Stimulated activated CD4-positive, alpha-beta T cell treated with anti-CD3 and anti-CD28 coated beads, TNF-alpha, amount 100 ng/mL, for 1 hour (primary cell): ENCODE measurements around the gene FGF3.

ENCODE experiments used
- DNase-seq, 3 donors: peaks; one replicate each; pipeline ENCODE4 v3.0.0-alpha.2; 2020; ENCODE audit warnings: low read depth in 3 of 3, low spot score in 1 of 3

The FGF3 gene

DNA sequence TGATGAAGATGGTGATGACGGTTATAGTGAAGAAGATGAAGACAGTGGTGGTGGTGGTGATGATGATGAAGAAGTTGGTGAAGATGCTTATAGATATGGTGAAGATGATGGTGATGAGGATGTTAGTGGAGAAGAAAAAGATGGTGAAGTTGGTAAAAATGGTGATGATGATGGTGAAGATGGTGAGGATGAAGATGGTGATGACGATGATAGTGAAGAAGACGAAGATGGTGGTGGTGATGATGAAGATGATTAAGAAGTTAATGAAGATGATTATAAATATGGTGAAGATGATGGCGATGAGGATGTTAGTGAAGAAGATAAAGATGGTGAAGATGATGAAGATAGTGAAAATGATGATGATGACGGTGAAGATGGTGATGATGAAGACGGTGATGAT is 25.2 kb upstream of the FGF3 start:
- DNase-seq, result no peak

DNA sequence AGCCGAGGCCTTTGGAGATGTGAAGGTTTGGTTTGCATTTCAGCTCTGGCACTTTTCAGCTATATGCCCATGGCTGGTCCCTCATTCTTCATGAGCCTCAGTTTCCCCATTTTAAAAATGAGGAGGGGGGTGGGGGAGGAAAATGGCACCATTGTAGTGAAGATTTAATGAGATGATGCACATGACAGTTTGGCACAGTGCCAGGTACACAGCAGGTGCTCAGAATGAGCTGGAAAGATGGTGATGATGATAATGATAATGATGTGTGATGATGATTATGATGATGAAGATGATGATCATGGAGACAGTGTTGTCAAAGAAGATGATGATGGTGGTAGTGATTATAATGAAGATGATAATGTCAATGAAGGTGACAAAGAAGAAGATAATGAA is 24.3 kb upstream of the FGF3 start:
- DNase-seq, result no peak

DNA sequence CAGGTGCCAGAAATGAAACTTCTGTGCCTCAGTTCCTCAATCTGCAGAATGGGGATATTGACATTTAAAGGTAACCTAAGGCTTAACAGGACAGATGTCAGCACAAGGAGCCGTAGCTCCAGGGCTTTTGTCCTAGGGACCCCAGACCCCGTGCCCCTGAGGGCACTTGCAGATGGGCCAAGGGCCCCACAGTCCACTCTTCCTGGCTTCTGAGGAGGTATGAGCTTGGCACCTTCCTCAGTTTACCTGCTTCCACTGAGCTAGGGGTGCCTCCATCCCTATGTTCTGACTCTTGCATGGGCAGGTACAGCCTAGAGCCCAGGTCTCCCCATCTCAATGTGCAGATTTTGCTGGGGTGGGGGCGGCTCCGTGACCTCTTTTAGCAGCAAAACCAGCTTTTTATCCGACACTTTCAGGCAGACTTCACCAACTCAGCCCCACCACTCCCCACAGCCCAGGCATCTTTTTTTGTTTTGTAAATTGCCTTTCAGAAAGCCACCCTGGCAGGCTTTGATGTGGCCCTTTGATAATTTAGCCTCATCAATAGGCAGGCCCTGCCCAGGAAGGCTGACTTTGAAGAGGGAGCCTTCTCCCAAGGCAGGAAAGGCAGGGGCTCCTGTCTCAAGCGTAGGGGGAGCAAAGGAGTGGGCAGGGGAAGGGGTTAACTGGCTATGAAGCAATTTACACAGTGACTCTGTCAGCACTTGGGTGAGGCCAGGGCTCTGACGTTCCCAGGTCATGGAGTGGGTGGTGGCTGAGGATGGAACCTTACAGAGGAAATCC is 23.7 kb upstream of the FGF3 start:
- no peak for DNase-seq

DNA sequence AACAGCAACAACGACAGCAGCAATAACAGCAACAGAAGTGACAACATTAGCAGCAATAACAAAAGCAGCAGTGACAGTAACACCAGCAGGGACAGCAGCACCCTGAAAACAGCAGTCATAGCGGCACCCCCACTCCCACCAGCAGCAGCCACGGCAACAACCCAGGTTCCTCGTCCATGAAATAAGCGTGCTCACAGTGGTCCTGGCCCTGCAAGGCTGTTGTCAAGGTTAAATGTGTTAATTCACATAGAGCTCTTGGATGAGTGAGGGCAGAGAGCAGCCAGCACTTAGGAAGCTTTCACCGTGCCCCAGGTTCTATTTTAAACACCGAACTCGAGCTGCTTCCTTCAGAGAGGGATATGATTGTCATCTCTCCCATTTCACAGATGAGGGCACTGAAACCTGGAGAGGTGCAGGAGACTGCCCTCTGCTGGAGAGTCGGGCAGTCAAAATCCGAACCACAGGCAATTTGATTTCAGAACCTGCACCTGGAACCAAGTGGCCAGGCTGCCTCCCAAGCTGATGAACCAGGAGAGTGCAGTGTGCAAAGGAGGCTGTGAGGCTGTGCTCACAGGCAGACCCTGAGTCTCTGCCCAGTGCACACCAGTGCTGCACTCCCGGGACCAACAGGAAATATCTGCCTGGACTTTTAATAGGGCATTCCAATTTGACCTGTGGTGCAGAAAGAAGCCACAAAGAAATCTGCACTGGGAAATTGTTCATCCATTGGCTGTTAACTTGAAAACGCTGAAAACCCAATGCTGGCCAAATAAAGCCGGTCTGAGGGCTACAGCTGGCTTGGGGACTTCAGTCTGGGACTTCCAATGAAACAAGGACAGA is 22.9 kb upstream of the FGF3 start:
- DNase-seq, result no peak

DNA sequence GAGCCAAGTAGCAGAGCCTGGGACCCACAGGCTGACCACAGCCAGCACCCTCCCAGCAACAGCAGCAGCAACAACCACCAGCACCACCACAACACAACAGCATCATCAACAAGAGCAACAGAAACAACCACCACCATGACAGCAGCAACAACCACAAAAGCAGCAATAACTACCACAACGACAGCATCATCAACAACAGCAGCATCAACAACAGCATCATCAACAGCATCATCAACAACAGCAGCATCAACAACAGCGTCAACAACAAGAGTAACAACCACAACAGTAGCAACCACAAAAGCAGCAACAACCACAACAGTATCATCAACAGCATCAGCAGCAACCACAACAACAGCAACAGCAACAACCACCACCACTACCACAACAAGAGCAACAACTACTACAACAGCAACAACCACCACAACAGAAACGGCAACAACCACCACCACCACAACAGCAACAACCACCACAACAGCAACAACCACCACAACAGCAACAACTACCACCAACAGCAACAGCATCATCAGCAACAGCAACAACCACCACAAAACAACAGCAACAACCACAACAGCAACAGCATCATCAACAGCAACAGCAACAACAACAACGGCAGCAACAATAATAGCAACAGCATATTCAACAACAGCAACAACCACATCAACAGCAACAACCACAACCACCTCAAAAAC is 22.1 kb upstream of the FGF3 start:
- no peak for DNase-seq

GRCh38 chr11:69840371-69841169 is 21.4 kb upstream of the FGF3 start:
- no peak for DNase-seq

DNA sequence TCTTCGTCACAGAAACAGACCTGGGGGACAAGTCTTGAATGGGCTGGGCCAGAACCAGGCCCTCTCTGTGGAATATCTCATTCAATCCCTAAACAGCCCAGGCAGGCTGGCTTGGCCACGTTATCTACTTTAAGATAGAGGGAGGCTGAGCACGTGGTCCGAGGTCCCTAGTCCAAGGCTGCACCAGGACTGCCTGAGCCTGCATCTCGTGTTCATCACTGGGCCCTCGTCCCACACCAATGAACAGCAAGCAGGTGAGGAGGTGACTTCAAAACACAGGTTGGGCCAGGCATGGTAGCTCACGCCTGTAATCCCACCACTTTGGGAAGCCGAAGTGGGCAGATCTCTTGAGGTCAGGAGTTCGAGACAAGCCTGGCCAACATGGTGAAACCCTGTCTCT is 20.3 kb upstream of the FGF3 start:
- DNase-seq, result no peak

GRCh38 chr11:69837791-69838190 is 18.6 kb upstream of the FGF3 start:
- DNase-seq, result no peak

- no peak for DNase-seq
Observed at GRCh38 chr11:69836401-69836800, 17.2 kb upstream of the FGF3 start.

GRCh38 chr11:69834811-69835800 is 15.9 kb upstream of the FGF3 start:
- DNase-seq, result no peak

DNA sequence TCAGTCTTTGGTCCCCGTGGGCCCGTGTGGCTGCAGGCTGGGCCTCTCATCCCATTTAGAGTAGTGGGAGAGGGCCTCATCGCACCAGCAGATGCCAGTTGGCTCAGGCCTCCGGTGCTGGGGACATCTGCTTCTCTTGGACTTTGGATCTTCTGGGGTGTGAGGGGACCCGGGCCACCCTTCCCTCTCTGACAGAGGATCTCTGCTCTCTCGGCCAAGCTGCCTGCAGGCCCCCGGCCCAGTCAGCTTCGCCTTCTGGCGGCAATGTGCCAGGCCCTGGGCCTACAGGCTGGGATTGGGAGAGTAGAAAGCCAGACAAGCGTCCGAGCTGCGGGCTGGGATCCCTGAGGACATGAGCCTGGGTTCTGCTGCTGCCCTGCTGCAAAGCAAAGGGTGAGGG is 15.0 kb upstream of the FGF3 start:
- no peak for DNase-seq

DNA sequence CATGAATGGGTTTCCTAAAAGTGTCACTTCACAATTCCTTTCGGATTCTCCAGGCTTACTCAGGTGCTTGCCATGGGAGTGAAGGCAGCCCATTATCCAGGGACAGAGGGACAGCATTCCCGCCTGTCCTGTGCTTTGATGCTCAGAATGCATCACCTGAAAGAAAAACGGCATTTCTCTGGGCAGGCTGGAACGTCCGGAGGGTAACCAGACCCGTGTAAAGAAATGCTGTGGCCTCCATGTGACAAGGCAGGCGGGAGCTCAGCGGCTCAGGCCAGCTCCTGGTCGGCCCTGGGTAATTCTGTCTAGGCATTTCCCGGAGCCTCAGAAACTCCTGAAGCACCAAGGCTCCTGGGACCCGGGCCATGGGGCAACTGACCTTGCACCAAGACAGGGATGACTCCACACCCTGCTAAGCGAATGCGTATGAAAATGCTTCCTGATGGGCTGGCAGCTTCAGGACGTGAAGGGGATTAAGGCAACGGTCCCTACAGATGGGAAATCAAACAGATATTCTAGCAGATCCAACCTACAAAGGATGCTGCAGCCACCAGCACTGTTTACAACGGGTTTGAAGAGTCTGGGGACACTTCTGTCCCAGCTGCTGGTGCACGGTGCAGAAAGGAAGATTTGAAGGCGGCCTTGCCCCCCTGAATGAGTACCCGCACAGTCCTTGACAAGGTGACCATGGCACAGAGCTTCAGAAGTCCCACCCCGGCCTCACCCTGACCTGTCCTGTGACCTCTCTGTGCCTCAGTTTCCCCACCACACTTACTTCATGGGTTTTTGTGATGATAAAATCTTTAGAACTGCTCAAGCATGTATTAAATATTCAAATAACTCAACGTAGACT is 13.6 kb upstream of the FGF3 start:
- DNase-seq, result no peak

- no peak for DNase-seq
Observed at GRCh38 chr11:69831985-69832384, 12.8 kb upstream of the FGF3 start.

- DNase-seq, result no peak
Observed at GRCh38 chr11:69830086-69830485, 10.9 kb upstream of the FGF3 start.

DNA sequence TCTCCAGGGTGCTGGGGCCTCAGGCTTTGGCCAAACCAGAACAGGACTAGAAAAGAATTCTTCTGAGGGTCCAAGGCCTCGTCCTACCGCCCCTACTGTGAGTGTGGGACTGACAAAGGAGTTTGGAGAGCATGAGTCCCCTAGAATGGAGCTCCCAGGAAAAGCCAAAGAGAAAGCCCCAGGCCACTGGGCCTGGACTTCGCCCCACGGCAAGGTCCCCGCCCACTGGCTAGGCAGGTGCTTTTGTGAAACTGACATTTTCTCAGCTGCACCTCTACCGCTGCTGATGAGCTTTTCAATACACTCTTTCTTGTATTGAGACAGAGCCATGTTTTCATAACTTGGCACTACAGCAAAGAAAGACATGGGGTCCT is 9.7 kb upstream of the FGF3 start:
- no peak for DNase-seq

DNA sequence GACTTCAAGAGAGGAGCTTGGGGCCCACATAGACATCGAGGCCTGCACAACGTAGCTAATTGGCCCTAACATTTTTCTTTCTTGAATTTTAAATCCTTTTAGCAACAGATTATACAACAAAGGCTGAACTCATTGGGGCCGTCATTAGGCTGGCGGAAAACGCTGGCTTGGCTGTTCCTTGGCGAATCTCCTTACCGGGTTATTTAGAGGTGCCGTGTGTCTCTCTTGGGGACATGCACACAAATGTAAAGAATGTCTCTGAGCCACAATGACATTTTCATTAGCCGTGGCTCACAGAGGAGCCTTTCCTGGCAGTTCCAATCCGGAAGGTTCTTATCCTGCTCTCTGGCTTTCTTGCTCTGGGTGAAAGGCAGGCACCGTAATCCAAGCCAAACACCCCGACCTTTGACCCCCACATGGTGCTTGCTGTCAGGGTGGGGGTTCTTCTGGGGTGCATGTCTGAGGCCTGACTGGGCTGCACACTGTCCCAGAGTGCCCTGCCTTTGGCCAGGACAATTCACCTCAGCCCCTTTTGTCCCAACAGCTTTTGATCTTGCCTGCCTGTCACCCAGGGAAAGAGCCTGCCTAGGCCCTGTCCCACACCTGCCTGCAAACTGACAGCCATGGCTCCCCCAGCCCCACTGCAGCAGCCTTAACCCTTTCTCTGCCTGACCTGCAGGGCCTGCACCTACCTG is 9.2 kb upstream of the FGF3 start:
- DNase-seq, result no peak

DNA sequence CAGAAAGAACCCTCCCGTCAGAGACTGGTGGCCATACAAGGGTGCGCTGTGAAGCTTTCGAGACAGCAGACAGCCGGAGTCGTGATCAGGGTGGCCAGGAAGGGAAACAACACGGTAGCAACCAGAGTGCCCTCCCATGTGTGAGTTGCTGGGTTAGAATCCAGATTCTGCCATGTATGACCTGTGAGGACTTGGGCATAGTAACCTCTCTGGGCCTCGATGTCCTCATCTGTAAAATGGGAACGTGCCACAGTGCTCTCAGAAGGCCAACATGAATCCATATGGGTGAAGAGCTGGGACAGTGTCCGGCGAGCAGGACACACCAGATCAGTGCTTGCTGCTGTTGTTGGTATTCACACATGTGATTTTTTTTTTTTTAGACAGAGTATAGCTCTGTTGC is 7.6 kb upstream of the FGF3 start:
- DNase-seq, result no peak

GRCh38 chr11:69825941-69826340 is 6.7 kb upstream of the FGF3 start:
- DNase-seq, result no peak
